DOHH2 (cell line): ENCODE measurements around the gene RAB15.

ENCODE experiments used
- H3F3A ChIP-seq: fragments of 200-600 bp; sonication (generic), shearing (Covaris generic); 2 replicates; pipeline ENCODE4 v1.6.0; 2016; ENCODE audit warnings: antibody characterized with exemption, mild to moderate bottlenecking; ENCODE audit not compliant: control insufficient read depth, insufficient read depth
- H3K27ac ChIP-seq: fragments of 200-600 bp; sonication (generic); 2 replicates; pipeline ENCODE4 v1.5.1; 2014; ENCODE audit warnings: low read depth, mild to moderate bottlenecking, low read length, moderate library complexity
- H3K27me3 ChIP-seq: fragments of 200-600 bp; sonication (generic); 2 replicates; pipeline ENCODE4 v1.6.1; 2014; ENCODE audit warnings: mild to moderate bottlenecking, low read length, mixed read lengths; ENCODE audit not compliant: control insufficient read depth
- H3K36me3 ChIP-seq: fragments of 200-600 bp; sonication (generic); 2 replicates; pipeline ENCODE4 v1.6.1; 2014; ENCODE audit warnings: mild to moderate bottlenecking, low read length, moderate library complexity, mixed read lengths; ENCODE audit not compliant: control insufficient read depth
- H3K4me1 ChIP-seq: fragments of 200-600 bp; sonication (generic); 2 replicates; pipeline ENCODE4 v1.6.1; 2014; ENCODE audit warnings: mild to moderate bottlenecking, low read length, mixed read lengths; ENCODE audit not compliant: control insufficient read depth
- H3K4me2 ChIP-seq: fragments of 200-600 bp; sonication (generic); 2 replicates; pipeline ENCODE4 v1.6.0; 2014; ENCODE audit warnings: mild to moderate bottlenecking, low read length, moderate library complexity
- H3K4me3 ChIP-seq: fragments of 200-600 bp; sonication (generic); 2 replicates; pipeline ENCODE4 v1.5.1; 2014; ENCODE audit warnings: mild to moderate bottlenecking, low read length, mixed read lengths
- H3K79me2 ChIP-seq: fragments of 200-600 bp; sonication (generic); 2 replicates; pipeline ENCODE4 v1.6.1; 2014; ENCODE audit warnings: mild to moderate bottlenecking, low read length, mixed read lengths; ENCODE audit not compliant: control insufficient read depth
- H3K9me2 ChIP-seq: fragments of 200-600 bp; sonication (generic); replicated peaks from 2 replicates; pipeline ENCODE4 v1.6.1; 2014; ENCODE audit warnings: mild to moderate bottlenecking, low read length, mixed read lengths; ENCODE audit not compliant: control insufficient read depth
- H3K9me3 ChIP-seq: fragments of 200-600 bp; sonication (generic); 2 replicates; pipeline ENCODE4 v1.6.1; 2014; ENCODE audit warnings: antibody characterized with exemption, low read length, mixed read lengths; ENCODE audit not compliant: control insufficient read depth, insufficient read depth
- H4K20me1 ChIP-seq: fragments of 200-600 bp; sonication (generic); 2 replicates; pipeline ENCODE4 v1.6.0; 2014; ENCODE audit warnings: low read depth, mild to moderate bottlenecking, antibody characterized with exemption, low read length, moderate library complexity; ENCODE audit not compliant: control insufficient read depth, insufficient read depth
- CTCF ChIP-seq: fragments of 200-600 bp; sonication (generic); IDR thresholded peaks from one replicate; pipeline ENCODE4 v1.5.1; 2014; ENCODE audit warnings: antibody characterized with exemption, mild to moderate bottlenecking, low read depth, low read length; ENCODE audit not compliant: poor library complexity, severe bottlenecking
- EZH2phosphoT487 ChIP-seq: fragments of 200-600 bp; sonication (generic); IDR thresholded peaks from 2 replicates; pipeline ENCODE4 v1.6.1; 2017; ENCODE audit warnings: borderline replicate concordance, mild to moderate bottlenecking, antibody characterized with exemption, low read length, moderate library complexity, mixed read lengths

RAB15 gene

GRCh38 chr14:64956697-64957406 lies 15.3 kb downstream of the RAB15 start:
- no peak overlapping the region for H3K4me2 ChIP-seq

GRCh38 chr14:64955297-64955696 lies 16.8 kb downstream of the RAB15 start:
- Histone ChIP-seq H4K20me1 (no peaks in the 10 kb centered on the region), H3K79me2 (no peaks in the 10 kb centered on the region), H3K4me1 (peaks cover 8% of the 10 kb centered on the region), H3K4me3 (no peak overlapping the region), H3K4me2 (no peak overlapping the region), H3K27ac (no peak overlapping the region), H3K36me3 (no peaks in the 10 kb centered on the region), H3K9me3 (no peaks in the 10 kb centered on the region), H3F3A (no peaks in the 10 kb centered on the region), H3K9me2 (no peaks in the 10 kb centered on the region), H3K27me3 (no peaks in the 10 kb centered on the region)
- no peak for TF ChIP-seq CTCF
- TF ChIP-seq EZH2phosphoT487, result no peak

More at GRCh38 chr14:64956697-64957406, 15.3 kb downstream of the RAB15 start:
- Histone ChIP-seq H3F3A (no peaks in the 10 kb centered on the region), H3K9me3 (no peaks in the 10 kb centered on the region), H4K20me1 (no peaks in the 10 kb centered on the region), H3K4me1 (peaks cover 8% of the 10 kb centered on the region), H3K79me2 (no peaks in the 10 kb centered on the region), H3K9me2 (no peaks in the 10 kb centered on the region), H3K36me3 (no peaks in the 10 kb centered on the region), H3K4me3 (no peak overlapping the region), H3K27ac (no peak overlapping the region), H3K27me3 (no peaks in the 10 kb centered on the region)
- no peak for TF ChIP-seq CTCF
- TF ChIP-seq EZH2phosphoT487, result no peak

GRCh38 chr14:64954491-64955240 lies 17.5 kb downstream of the RAB15 start:
- H3K4me1 ChIP-seq, result peaks cover 8% of the 10 kb centered on the region
- TF ChIP-seq EZH2phosphoT487, result no peak
- TF ChIP-seq CTCF, result no peak
- no peak overlapping the region for H3K4me2 ChIP-seq
- no peaks in the 10 kb centered on the region for H3K36me3 ChIP-seq
- no peaks in the 10 kb centered on the region for H3K9me3 ChIP-seq
- no peak overlapping the region for H3K4me3 ChIP-seq
- H3K79me2 ChIP-seq, result no peaks in the 10 kb centered on the region
- H3K27ac ChIP-seq, result no peak overlapping the region
- no peaks in the 10 kb centered on the region for H4K20me1 ChIP-seq
- no peaks in the 10 kb centered on the region for H3K9me2 ChIP-seq
- no peaks in the 10 kb centered on the region for H3F3A ChIP-seq
- H3K27me3 ChIP-seq, result no peaks in the 10 kb centered on the region
